Fibroblast of lung (primary cell): Measurements from ENCODE around the gene PGAP2. TPM values are rescaled to one million over a fixed set of nuclear protein-coding genes. Genes with fewer than 3 reads are reported as not detected.

Source experiments
- DNase-seq, 2 donors: peaks; one replicate each; pipeline versions ENCODE4 v3.0.0 to v3.0.0-alpha.2; 2010; ENCODE audit warnings: low read depth in 2 of 2
- H2AFZ ChIP-seq: 2 replicates; pipeline ENCODE4 v1.5.1; 2012; ENCODE audit warnings: low read length, control low read depth, inconsistent platforms
- H3K27ac ChIP-seq: 2 replicates; pipeline ENCODE4 v1.5.1; 2011; ENCODE audit warnings: low read length, control low read depth; ENCODE audit not compliant: insufficient read depth
- H3K27me3 ChIP-seq: 2 replicates; pipeline ENCODE4 v1.5.1; 2011; ENCODE audit warnings: mild to moderate bottlenecking, low read length; ENCODE audit not compliant: control insufficient read depth, insufficient read depth
- H3K36me3 ChIP-seq: 2 replicates; pipeline ENCODE4 v1.5.1; 2011; ENCODE audit warnings: low read length; ENCODE audit not compliant: control insufficient read depth, insufficient read depth
- H3K4me1 ChIP-seq: 2 replicates; pipeline ENCODE4 v1.5.1; 2011; ENCODE audit warnings: low read length; ENCODE audit not compliant: control insufficient read depth, insufficient read depth; ENCODE audit errors: extremely low read depth
- H3K4me2 ChIP-seq: 2 replicates; pipeline ENCODE4 v1.5.1; 2011; ENCODE audit warnings: low read length, control low read depth; ENCODE audit not compliant: insufficient read depth; ENCODE audit errors: extremely low read depth
- H3K4me3 ChIP-seq, 4 experiments: fragments of 200-600 bp in 1 of 4; sonication (generic) in 1 of 4; replicated peaks in 1 of 4; 2 replicates each; pipeline ENCODE4 v1.5.1; 2011 to 2016; ENCODE audit warnings: low read length in 4 of 4, low read depth in 3 of 4, mild to moderate bottlenecking in 3 of 4, control low read depth in 2 of 4, inconsistent platforms in 1 of 4, mixed read lengths in 1 of 4; ENCODE audit not compliant: insufficient read depth in 1 of 4; ENCODE audit errors: control extremely low read depth in 1 of 4
- H3K79me2 ChIP-seq: 2 replicates; pipeline ENCODE4 v1.5.1; 2012; ENCODE audit warnings: mild to moderate bottlenecking, low read length, inconsistent platforms; ENCODE audit not compliant: control insufficient read depth, insufficient read depth
- H3K9ac ChIP-seq: 2 replicates; pipeline ENCODE4 v1.5.1; 2011; ENCODE audit warnings: mild to moderate bottlenecking, low read length, control low read depth; ENCODE audit not compliant: insufficient read depth
- H3K9me3 ChIP-seq: 2 replicates; pipeline ENCODE4 v1.5.1; 2012; ENCODE audit warnings: low read depth, low read length; ENCODE audit not compliant: control insufficient read depth, insufficient read depth
- H4K20me1 ChIP-seq: 2 replicates; pipeline ENCODE4 v1.5.1; 2011; ENCODE audit warnings: low read length; ENCODE audit not compliant: control insufficient read depth, insufficient read depth; ENCODE audit errors: extremely low read depth
- CTCF ChIP-seq, 2 donors: IDR thresholded peaks in 1 of 2; conservative IDR thresholded peaks in 1 of 2; 1 replicate in 1 of 2; 2 replicates in 1 of 2; pipeline ENCODE4 v1.5.1; 2011 to 2012; ENCODE audit warnings: low read length in 2 of 2, control low read depth in 1 of 2, inconsistent platforms in 1 of 2, low read depth in 1 of 2, mild to moderate bottlenecking in 1 of 2
- EZH2 ChIP-seq: IDR thresholded peaks from 2 replicates; pipeline ENCODE4 v1.5.1; 2012; ENCODE audit warnings: low read length, control low read depth, mild to moderate bottlenecking; ENCODE audit errors: missing control alignments
- polyA plus RNA-seq, 2 donors: library from polyadenylated mRNA; depleted of rRNA in 1 of 2; stranded (reverse) in 1 of 2; unstranded in 1 of 2; fragments of >200 nt; gene quantifications; 2 replicates each; pipeline ENCODE4 v1.2.1, GENCODE V29; 2011 to 2012; ENCODE audit warnings: missing spikeins in 1 of 2
- total RNA-seq: library from RNA; depleted of rRNA; stranded (reverse); fragments of >200 nt; gene quantifications from 2 replicates; pipeline ENCODE4 v1.2.1, GENCODE V29; 2014

Gene PGAP2
- total and polyA plus RNA-seq, 2 donors (not counting 1 experiment from before 2014, with no cell fraction given) = 12.4 to 12.8 TPM

GRCh38 chr11:3833449-3833848, 25.1 kb downstream of the PGAP2 start:
- Histone ChIP-seq H2AFZ (no peak overlapping the region), H3K79me2 (peaks cover 74% of the 10 kb centered on the region), H3K27me3 (no peaks in the 10 kb centered on the region), H4K20me1 (no peaks in the 10 kb centered on the region), H3K36me3 (no peaks in the 10 kb centered on the region), H3K4me3 (no peak overlapping the region), H3K27ac (no peak overlapping the region), H3K9me3 (no peaks in the 10 kb centered on the region), H3K4me1 (peaks cover 3% of the 10 kb centered on the region), H3K9ac (no peak overlapping the region), H3K4me2 (no peak overlapping the region)
- TF ChIP-seq CTCF (conservative IDR thresholded peaks at IDR 0.05 in 1 of 2, IDR thresholded peaks at IDR 0.05 in 1 of 2; ENCODE audit: low read depth in 1 of 2, low read length in 2 of 2) (no peak), EZH2 (no peak)
- no peak for DNase-seq

GRCh38 chr11:3834349-3834663, 25.9 kb downstream of the PGAP2 start:
- DNase-seq = no peak

GRCh38 chr11:3834664-3835461, 26.5 kb downstream of the PGAP2 start:
- H2AFZ ChIP-seq = no peak overlapping the region
- H3K9ac ChIP-seq = no peak overlapping the region
- no peak overlapping the region for H3K4me3 ChIP-seq
- no peaks in the 10 kb centered on the region for H4K20me1 ChIP-seq
- H3K27ac ChIP-seq = peak overlapping the region; percentile 7
- DNase-seq = no peak
- peaks cover 11% of the 10 kb centered on the region for H3K4me1 ChIP-seq
- H3K36me3 ChIP-seq = peaks cover 3% of the 10 kb centered on the region
- H3K9me3 ChIP-seq = no peaks in the 10 kb centered on the region
- peaks cover 87% of the 10 kb centered on the region for H3K79me2 ChIP-seq
- TF ChIP-seq EZH2 (no peak), CTCF (conservative IDR thresholded peaks at IDR 0.05 in 1 of 2, IDR thresholded peaks at IDR 0.05 in 1 of 2; ENCODE audit: low read depth in 1 of 2, low read length in 2 of 2) (no peak)
- H3K27me3 ChIP-seq = no peaks in the 10 kb centered on the region
- no peak overlapping the region for H3K4me2 ChIP-seq

More at GRCh38 chr11:3834349-3834663, 25.9 kb downstream of the PGAP2 start:
- Histone ChIP-seq H3K4me1 (peaks cover 8% of the 10 kb centered on the region), H3K36me3 (peaks cover 3% of the 10 kb centered on the region), H2AFZ (no peak overlapping the region), H3K9ac (no peak overlapping the region), H4K20me1 (no peaks in the 10 kb centered on the region), H3K4me2 (no peak overlapping the region), H3K79me2 (peaks cover 83% of the 10 kb centered on the region), H3K9me3 (no peaks in the 10 kb centered on the region), H3K4me3 (no peak overlapping the region), H3K27ac (no peak overlapping the region), H3K27me3 (no peaks in the 10 kb centered on the region)
- TF ChIP-seq CTCF (conservative IDR thresholded peaks at IDR 0.05 in 1 of 2, IDR thresholded peaks at IDR 0.05 in 1 of 2; ENCODE audit: low read depth in 1 of 2, low read length in 2 of 2) (no peak), EZH2 (no peak)
